Esophagus muscularis mucosa (tissue), 4 donors: ENCODE measurements around the gene USP5. TPM values are rescaled to one million over a fixed set of nuclear protein-coding genes. Genes with fewer than 3 reads are reported as not detected.

ENCODE experiments used
- DNase-seq: peaks from one replicate; pipeline ENCODE4 v3.0.0-alpha.2; 2017; ENCODE audit errors: extremely low spot score
- H3K27ac ChIP-seq, 4 donors: fragments of 200-600 bp; sonication (generic); replicated peaks in 1 of 4; 1 replicate in 3 of 4; 2 replicates in 1 of 4; pipeline ENCODE4 v1.5.1; 2016 to 2019; ENCODE audit warnings: mild to moderate bottlenecking in 1 of 4
- H3K27me3 ChIP-seq, 4 donors: fragments of 200-600 bp; sonication (generic); one replicate each; pipeline versions ENCODE4 v1.5.1 to v1.6.0; 2016 to 2019
- H3K36me3 ChIP-seq, 4 donors: fragments of 200-600 bp; sonication (generic); one replicate each; pipeline ENCODE4 v1.5.1; 2016 to 2019
- H3K4me1 ChIP-seq, 4 donors: fragments of 200-600 bp; sonication (generic); one replicate each; pipeline ENCODE4 v1.5.1; 2016 to 2019
- H3K4me3 ChIP-seq, 4 donors: fragments of 200-600 bp; sonication (generic); 1 replicate in 2 of 4; 2 replicates in 2 of 4; pipeline ENCODE4 v1.5.1; 2016 to 2019; ENCODE audit warnings: mild to moderate bottlenecking in 4 of 4, moderate library complexity in 1 of 4
- H3K9me3 ChIP-seq, 4 donors: fragments of 200-600 bp; sonication (generic); 1 replicate in 3 of 4; 2 replicates in 1 of 4; pipeline ENCODE4 v1.5.1; 2016 to 2019
- EP300 ChIP-seq: sonication (generic); formaldehyde crosslinking; IDR thresholded peaks from one replicate; pipeline ENCODE4 v1.6.1; 2017; ENCODE audit warnings: antibody characterized with exemption
- POLR2A ChIP-seq: fragments of 450-650 bp; IDR thresholded peaks from one replicate; pipeline ENCODE4 v1.6.1; 2017; ENCODE audit warnings: antibody characterized with exemption, moderate library complexity, mild to moderate bottlenecking, low read depth
- POLR2AphosphoS5 ChIP-seq, 2 donors: sonication (generic); formaldehyde crosslinking; IDR thresholded peaks; one replicate each; pipeline ENCODE4 v1.6.1; 2017; ENCODE audit warnings: antibody characterized with exemption in 2 of 2
- WGBS: methylation state at CpG from one replicate; pipeline ENCODE4 v1.1.5; 2018; 5-methylcytosine and 5-hydroxymethylcytosine counted together
- intact Hi-C: fragments of 100-400 bp; cut with DNase I; formaldehyde crosslinking; loops from one replicate; pipeline ENCODE4 v1.15.1; 2023
- total RNA-seq, 4 donors: library from RNA; depleted of rRNA; stranded (reverse); fragments of >200 nt; gene quantifications; one replicate each; pipeline versions ENCODE4 v1.1.0 to v1.2.1, GENCODE V29; 2016
- TF ChIP-seq, protein P1 (sequence below), 3 experiments: fragments of 200-600 bp in 2 of 3; fragments of 450-650 bp in 1 of 3; sonication (generic) in 2 of 3; IDR thresholded peaks; one replicate each; pipeline ENCODE4 v1.5.1; 2017 to 2019; ENCODE audit warnings: antibody characterized with exemption in 3 of 3, mild to moderate bottlenecking in 2 of 3, moderate library complexity in 1 of 3

USP5 gene
- total RNA-seq, 4 donors from 2014 or later, result 49.8 to 68.7 (median 58.4) TPM

DNA sequence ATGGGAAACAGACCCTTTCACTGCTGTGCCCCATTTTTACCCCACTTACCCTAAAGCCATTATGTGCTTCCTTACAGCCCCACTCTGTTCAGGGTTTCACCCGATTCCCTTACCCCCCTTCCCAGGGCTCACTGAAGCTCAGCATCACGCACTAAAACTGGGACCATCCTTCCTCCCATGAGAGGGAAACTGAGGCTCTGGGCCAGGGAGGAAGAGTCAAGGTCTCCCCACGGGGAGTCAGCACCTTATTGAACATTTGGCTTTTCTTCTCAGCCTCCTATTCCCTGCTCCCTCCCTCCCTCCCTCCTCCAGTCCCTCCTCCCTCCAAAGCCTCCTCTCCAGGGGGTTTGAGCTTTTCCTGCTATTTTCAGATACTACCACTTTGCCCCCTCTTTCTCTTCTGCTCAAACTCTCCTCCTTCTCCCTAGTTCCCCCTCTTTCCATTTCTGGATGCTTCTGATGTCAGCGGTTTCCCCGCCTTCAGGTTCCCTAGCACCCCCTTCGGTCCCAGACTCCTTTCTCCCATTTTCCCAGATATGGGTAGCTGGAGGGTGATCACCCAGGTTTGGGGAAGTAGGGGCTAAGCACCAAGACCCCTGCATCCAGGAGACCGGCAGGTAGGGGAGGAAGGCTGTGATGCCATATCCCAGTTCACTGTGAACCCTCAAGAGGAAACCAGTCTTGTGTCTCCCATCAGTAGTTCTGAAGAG lies 29.4 kb upstream of the USP5 start:
- 67% methylated on average over 7 of the region's 7 CpGs for WGBS
- intact Hi-C loops, result no loop called here
- Histone ChIP-seq H3K4me1 (peaks cover 20 to 55% (median 49%) of the 10 kb centered on the region in 4 donors), H3K36me3 (no peaks in the 10 kb centered on the region), H3K4me3 (peak overlapping the region; percentile 54 to 71 (median 58)), H3K27me3 (peaks cover 0 to 38% (median 5%) of the 10 kb centered on the region in 4 donors), H3K27ac (no peak overlapping the region), H3K9me3 (no peaks in the 10 kb centered on the region)
- DNase-seq, result no peak
- TF ChIP-seq POLR2AphosphoS5 (IDR thresholded peaks at IDR 0.05), result no peak
- no peak for TF ChIP-seq POLR2A
- no peak for TF ChIP-seq EP300
- TF ChIP-seq, protein P1, sequence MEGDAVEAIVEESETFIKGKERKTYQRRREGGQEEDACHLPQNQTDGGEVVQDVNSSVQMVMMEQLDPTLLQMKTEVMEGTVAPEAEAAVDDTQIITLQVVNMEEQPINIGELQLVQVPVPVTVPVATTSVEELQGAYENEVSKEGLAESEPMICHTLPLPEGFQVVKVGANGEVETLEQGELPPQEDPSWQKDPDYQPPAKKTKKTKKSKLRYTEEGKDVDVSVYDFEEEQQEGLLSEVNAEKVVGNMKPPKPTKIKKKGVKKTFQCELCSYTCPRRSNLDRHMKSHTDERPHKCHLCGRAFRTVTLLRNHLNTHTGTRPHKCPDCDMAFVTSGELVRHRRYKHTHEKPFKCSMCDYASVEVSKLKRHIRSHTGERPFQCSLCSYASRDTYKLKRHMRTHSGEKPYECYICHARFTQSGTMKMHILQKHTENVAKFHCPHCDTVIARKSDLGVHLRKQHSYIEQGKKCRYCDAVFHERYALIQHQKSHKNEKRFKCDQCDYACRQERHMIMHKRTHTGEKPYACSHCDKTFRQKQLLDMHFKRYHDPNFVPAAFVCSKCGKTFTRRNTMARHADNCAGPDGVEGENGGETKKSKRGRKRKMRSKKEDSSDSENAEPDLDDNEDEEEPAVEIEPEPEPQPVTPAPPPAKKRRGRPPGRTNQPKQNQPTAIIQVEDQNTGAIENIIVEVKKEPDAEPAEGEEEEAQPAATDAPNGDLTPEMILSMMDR (IDR thresholded peaks at IDR 0.05), result no peak

DNA sequence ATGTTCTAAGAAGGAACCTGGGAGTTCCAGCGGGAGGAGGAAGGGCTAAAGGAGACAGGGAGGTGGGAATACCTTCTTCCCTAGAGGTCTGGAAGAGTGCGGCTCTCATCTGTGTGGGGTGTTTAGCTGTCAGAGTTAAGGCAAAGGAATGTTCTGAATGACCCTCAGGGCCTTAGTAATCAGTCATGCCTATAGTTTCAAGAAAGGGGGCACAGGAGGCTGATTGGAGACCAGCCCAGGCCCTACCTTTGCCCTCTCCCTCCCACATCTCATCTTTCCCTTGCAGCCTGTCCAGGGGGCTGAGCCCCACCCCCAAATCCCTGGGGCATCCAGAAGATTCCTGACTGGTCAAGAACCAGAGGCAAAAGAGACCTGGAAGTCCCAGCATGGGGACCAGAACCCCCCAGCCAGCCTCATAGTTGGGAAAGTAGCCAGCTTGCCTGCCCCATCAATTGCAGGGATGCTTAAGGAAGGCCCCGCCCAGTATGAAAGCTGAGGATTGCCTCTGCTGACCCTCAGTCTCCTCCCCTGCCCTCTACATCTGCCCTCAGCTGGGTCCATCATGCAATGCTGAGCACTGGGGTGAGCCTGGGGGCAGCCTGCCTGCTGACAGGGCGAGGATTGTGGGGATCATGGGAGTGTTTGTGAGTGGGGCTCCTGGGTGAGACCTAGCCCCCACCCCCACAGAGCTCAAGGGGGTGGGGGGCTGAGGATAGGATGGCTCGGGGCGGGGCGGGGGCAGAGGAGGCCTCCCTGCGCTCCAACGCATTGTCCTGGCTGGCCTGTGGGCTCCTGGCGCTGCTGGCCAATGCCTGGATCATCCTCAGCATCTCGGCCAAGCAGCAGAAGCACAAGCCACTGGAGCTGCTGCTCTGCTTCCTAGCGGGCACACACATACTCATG lies 28.5 kb upstream of the USP5 start:
- Histone ChIP-seq H3K27me3 (peaks cover 0 to 38% (median 5%) of the 10 kb centered on the region in 4 donors), H3K4me3 (no peak overlapping the region), H3K4me1 (peaks cover 25 to 62% (median 56%) of the 10 kb centered on the region in 4 donors), H3K27ac (no peak overlapping the region), H3K36me3 (no peaks in the 10 kb centered on the region), H3K9me3 (no peaks in the 10 kb centered on the region)
- no peak for TF ChIP-seq POLR2AphosphoS5 (IDR thresholded peaks at IDR 0.05)
- no peak for TF ChIP-seq EP300
- TF ChIP-seq, protein P1 (IDR thresholded peaks at IDR 0.05), result no peak
- no peak for TF ChIP-seq POLR2A
- 65% methylated on average over 7 of the region's 12 CpGs for WGBS
- intact Hi-C loops, result no loop called here
- no peak for DNase-seq

GRCh38 chr12:6824085-6824775 lies 27.7 kb upstream of the USP5 start:
- 94% methylated on average over 36 of the region's 37 CpGs for WGBS
- TF ChIP-seq POLR2A, result no peak
- TF ChIP-seq POLR2AphosphoS5 (IDR thresholded peaks at IDR 0.05), result no peak
- Histone ChIP-seq H3K4me3 (no peak overlapping the region), H3K27me3 (peaks cover 0 to 38% (median 5%) of the 10 kb centered on the region in 4 donors), H3K36me3 (no peaks in the 10 kb centered on the region), H3K4me1 (peaks cover 25 to 68% (median 61%) of the 10 kb centered on the region in 4 donors), H3K27ac (no peak overlapping the region), H3K9me3 (no peaks in the 10 kb centered on the region)
- no peak for DNase-seq
- intact Hi-C loops, result no loop called here

DNA sequence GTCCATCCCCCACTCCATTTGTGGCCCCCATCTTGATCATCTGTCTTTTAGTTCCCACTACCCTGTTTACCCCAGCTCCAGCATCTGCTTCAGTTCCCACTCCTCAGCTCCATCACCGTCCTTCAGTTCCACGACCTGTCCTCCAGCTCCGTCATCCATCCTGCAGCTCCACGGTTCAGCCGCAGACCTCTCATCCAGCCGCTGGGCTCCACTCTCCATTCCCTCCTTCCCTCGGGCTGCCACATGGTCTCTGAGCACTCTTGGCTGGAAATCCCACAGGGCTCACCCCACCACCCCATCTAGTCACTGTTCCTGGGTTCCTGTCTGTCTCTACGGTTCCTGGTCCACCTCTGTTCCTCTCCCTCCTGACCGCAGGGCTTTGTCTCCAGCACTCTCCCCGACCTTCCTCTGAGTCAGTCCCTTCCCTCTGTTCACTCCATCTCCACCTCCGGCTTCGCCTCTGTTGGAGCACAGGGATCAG lies 27.0 kb upstream of the USP5 start:
- Histone ChIP-seq H3K27me3 (peaks cover 0 to 38% (median 5%) of the 10 kb centered on the region in 4 donors), H3K36me3 (no peaks in the 10 kb centered on the region), H3K4me1 (peaks cover 30 to 75% (median 68%) of the 10 kb centered on the region in 4 donors), H3K4me3 (peak overlapping the region; percentile 14 to 46 (median 26)), H3K27ac (peak overlapping the region in 2 of 4 donors; percentile 20 to 21), H3K9me3 (no peaks in the 10 kb centered on the region)
- no peak for DNase-seq
- intact Hi-C loops, result loop anchor here (5.0 kb wide), 2 partner anchors 73 to 208 kb away; partner anchors contain the start of gene MLF2
- WGBS, result 46% methylated on average over 12 of the region's 12 CpGs
- TF ChIP-seq POLR2A (no peak), EP300 (no peak), POLR2AphosphoS5 (IDR thresholded peaks at IDR 0.05) (no peak)
- TF ChIP-seq, protein P1 (IDR thresholded peaks at IDR 0.05), result no peak
